Suprapubic skin (tissue), 4 donors: ENCODE results near the gene TIPARP. TPM values are rescaled to one million over a fixed set of nuclear protein-coding genes. Genes with fewer than 3 reads are reported as not detected.

Experiments used
- DNase-seq, 2 donors: peaks; one replicate each; pipeline ENCODE4 v3.0.0-alpha.2; 2019; ENCODE audit warnings: low spot score in 2 of 2
- H3K27ac ChIP-seq: fragments of 200-600 bp; sonication (generic); one replicate; pipeline ENCODE4 v1.5.1; 2019
- H3K27me3 ChIP-seq: fragments of 200-600 bp; sonication (generic); one replicate; pipeline ENCODE4 v1.5.1; 2019
- H3K36me3 ChIP-seq: fragments of 200-600 bp; sonication (generic); one replicate; pipeline ENCODE4 v1.5.1; 2019
- H3K4me1 ChIP-seq: fragments of 200-600 bp; sonication (generic); one replicate; pipeline ENCODE4 v1.5.1; 2019
- H3K4me3 ChIP-seq: fragments of 200-600 bp; sonication (generic); one replicate; pipeline ENCODE4 v1.5.1; 2019; ENCODE audit warnings: mild to moderate bottlenecking
- H3K9me3 ChIP-seq: fragments of 200-600 bp; sonication (generic); one replicate; pipeline ENCODE4 v1.5.1; 2019
- CTCF ChIP-seq, 2 donors: fragments of 200-600 bp in 1 of 2; fragments of 450-650 bp in 1 of 2; sonication (generic) in 1 of 2; IDR thresholded peaks; one replicate each; pipeline ENCODE4 v1.5.1; 2016 to 2019; ENCODE audit warnings: antibody characterized with exemption in 2 of 2, mild to moderate bottlenecking in 1 of 2, moderate library complexity in 1 of 2
- EP300 ChIP-seq: sonication (generic); formaldehyde crosslinking; IDR thresholded peaks from one replicate; pipeline ENCODE4 v1.6.1; 2017; ENCODE audit warnings: antibody characterized with exemption
- POLR2A ChIP-seq, 2 donors: fragments of 450-650 bp; IDR thresholded peaks; one replicate each; pipeline ENCODE4 v1.6.1; 2017; ENCODE audit warnings: antibody characterized with exemption in 2 of 2, mild to moderate bottlenecking in 2 of 2, moderate library complexity in 2 of 2
- POLR2AphosphoS5 ChIP-seq, 3 donors: sonication (generic); formaldehyde crosslinking; IDR thresholded peaks; one replicate each; pipeline ENCODE4 v1.6.1; 2017; ENCODE audit warnings: antibody characterized with exemption in 3 of 3
- WGBS: methylation state at CpG from one replicate; pipeline ENCODE4 v1.1.5; 2018; 5-methylcytosine and 5-hydroxymethylcytosine counted together
- total RNA-seq, 4 donors: library from RNA; depleted of rRNA; stranded (reverse); fragments of >200 nt; gene quantifications; one replicate each; pipeline ENCODE4 v1.1.0, GENCODE V29; 2016

Gene TIPARP
- total RNA-seq, 4 donors from 2014 or later = 85.5 to 152 (median 140) TPM

GRCh38 chr3:156635034-156635433 is 39.4 kb upstream of the TIPARP start:
- Histone ChIP-seq H3K36me3 (no peaks in the 10 kb centered on the region), H3K27ac (no peak overlapping the region), H3K9me3 (no peaks in the 10 kb centered on the region), H3K4me1 (peaks cover 9% of the 10 kb centered on the region), H3K27me3 (no peaks in the 10 kb centered on the region), H3K4me3 (no peak overlapping the region)
- no peak for DNase-seq
- WGBS = 90% methylated on average over 3 of the region's 3 CpGs
- TF ChIP-seq POLR2A (IDR thresholded peaks at IDR 0.05) (no peak), CTCF (IDR thresholded peaks at IDR 0.05) (no peak), POLR2AphosphoS5 (IDR thresholded peaks at IDR 0.05) (no peak), EP300 (no peak)

GRCh38 chr3:156635973-156636372 is 38.4 kb upstream of the TIPARP start:
- no peak for TF ChIP-seq POLR2AphosphoS5 (IDR thresholded peaks at IDR 0.05)
- H3K4me1 ChIP-seq = peaks cover 9% of the 10 kb centered on the region
- H3K4me3 ChIP-seq = no peak overlapping the region
- H3K36me3 ChIP-seq = no peaks in the 10 kb centered on the region
- H3K27me3 ChIP-seq = no peaks in the 10 kb centered on the region
- H3K9me3 ChIP-seq = no peaks in the 10 kb centered on the region
- 82% methylated on average over 3 of the region's 3 CpGs for WGBS
- H3K27ac ChIP-seq = no peak overlapping the region
- DNase-seq = no peak

GRCh38 chr3:156637480-156638022 is 36.8 kb upstream of the TIPARP start:
- Histone ChIP-seq H3K36me3 (no peaks in the 10 kb centered on the region), H3K4me3 (no peak overlapping the region), H3K4me1 (peaks cover 7% of the 10 kb centered on the region), H3K27me3 (no peaks in the 10 kb centered on the region), H3K27ac (no peak overlapping the region), H3K9me3 (no peaks in the 10 kb centered on the region)
- DNase-seq = no peak
- TF ChIP-seq CTCF (IDR thresholded peaks at IDR 0.05) = no peak
- TF ChIP-seq POLR2AphosphoS5 (IDR thresholded peaks at IDR 0.05) = no peak
- no peak for TF ChIP-seq POLR2A (IDR thresholded peaks at IDR 0.05)
- no peak for TF ChIP-seq EP300
- 21% methylated on average over 3 of the region's 3 CpGs for WGBS

- Histone ChIP-seq H3K36me3 (no peaks in the 10 kb centered on the region), H3K27ac (no peak overlapping the region), H3K27me3 (no peaks in the 10 kb centered on the region), H3K4me1 (peaks cover 9% of the 10 kb centered on the region), H3K9me3 (no peaks in the 10 kb centered on the region), H3K4me3 (no peak overlapping the region)
- no peak for DNase-seq
- 95% methylated on average over 3 of the region's 4 CpGs for WGBS
- TF ChIP-seq POLR2A (IDR thresholded peaks at IDR 0.05) = no peak
- no peak for TF ChIP-seq EP300
- TF ChIP-seq CTCF (IDR thresholded peaks at IDR 0.05) = no peak
- no peak for TF ChIP-seq POLR2AphosphoS5 (IDR thresholded peaks at IDR 0.05)
Measured at GRCh38 chr3:156638271-156638670, 36.1 kb upstream of the TIPARP start.

GRCh38 chr3:156639414-156640023 is 34.9 kb upstream of the TIPARP start:
- DNase-seq = no peak
- H3K27ac ChIP-seq = no peak overlapping the region
- H3K4me1 ChIP-seq = peaks cover 18% of the 10 kb centered on the region
- no peaks in the 10 kb centered on the region for H3K9me3 ChIP-seq
- H3K27me3 ChIP-seq = no peaks in the 10 kb centered on the region
- H3K4me3 ChIP-seq = no peak overlapping the region
- TF ChIP-seq POLR2AphosphoS5 (IDR thresholded peaks at IDR 0.05) = no peak
- no peak for TF ChIP-seq POLR2A (IDR thresholded peaks at IDR 0.05)
- no peak for TF ChIP-seq CTCF (IDR thresholded peaks at IDR 0.05)
- TF ChIP-seq EP300 = no peak
- H3K36me3 ChIP-seq = no peaks in the 10 kb centered on the region

GRCh38 chr3:156641618-156641975 is 32.8 kb upstream of the TIPARP start:
- Histone ChIP-seq H3K4me3 (no peak overlapping the region), H3K4me1 (peaks cover 18% of the 10 kb centered on the region), H3K27ac (no peak overlapping the region), H3K9me3 (no peaks in the 10 kb centered on the region), H3K27me3 (no peaks in the 10 kb centered on the region), H3K36me3 (no peaks in the 10 kb centered on the region)
- DNase-seq = no peak
- 5% methylated on average over 1 of the region's 1 CpG for WGBS
- no peak for TF ChIP-seq POLR2A (IDR thresholded peaks at IDR 0.05)
- no peak for TF ChIP-seq EP300
- no peak for TF ChIP-seq POLR2AphosphoS5 (IDR thresholded peaks at IDR 0.05)
- TF ChIP-seq CTCF (IDR thresholded peaks at IDR 0.05) = no peak
